ENCODE data around the gene CDC42SE2.

CDC42SE2 gene

GRCh38 chr5:131228646-131229045 lies 35.2 kb upstream of the CDC42SE2 start:
- no CpG with 5 or more reads among the region's 1 CpG for WGBS, 2 donors (ENCODE audit: extremely low coverage in 2 of 2, insufficient read length in 2 of 2, insufficient replicate concordance in 1 of 2)
- Histone ChIP-seq H3K4me2 (ENCODE audit: insufficient read depth, low read length, poor library complexity, severe bottlenecking) (no peak overlapping the region), H3K79me1 (ENCODE audit: low read depth, low read length) (no peaks in the 10 kb centered on the region), H2BK15ac (ENCODE audit: low read length) (no peak overlapping the region), H2BK5ac (ENCODE audit: low read length) (no peak overlapping the region), H2BK12ac (ENCODE audit: low read length) (no peak overlapping the region), H3K4me3 (ENCODE audit: low read length in 2 of 2) (no peak overlapping the region), H2AK5ac (ENCODE audit: low read depth, low read length) (no peak overlapping the region), H3K9me3 (replicated peaks in 1 of 2; ENCODE audit: control insufficient read depth in 2 of 2, insufficient read depth in 1 of 2, low read depth in 1 of 2, low read length in 2 of 2) (no peaks in the 10 kb centered on the region), H3K27ac (replicated peaks; ENCODE audit: low read length) (no peak overlapping the region), H3K27me3 (ENCODE audit: control insufficient read depth in 3 of 3, insufficient read depth in 3 of 3, low read depth in 1 of 3, low read length in 3 of 3) (no peaks in the 10 kb centered on the region), H3K4ac (ENCODE audit: low read length) (no peak overlapping the region), H3K4me1 (ENCODE audit: control insufficient read depth in 2 of 2, insufficient read depth in 1 of 2, low read depth in 1 of 2, low read length in 2 of 2) (no peaks in the 10 kb centered on the region), H3K36me3 (replicated peaks in 1 of 2; ENCODE audit: control insufficient read depth in 2 of 2, insufficient read depth in 2 of 2, low read length in 2 of 2) (no peaks in the 10 kb centered on the region), H4K8ac (ENCODE audit: low read depth, low read length) (no peak overlapping the region), H2AFZ (ENCODE audit: low read length) (no peak overlapping the region), H2BK120ac (ENCODE audit: low read depth, low read length) (no peak overlapping the region), H3K18ac (ENCODE audit: low read length) (no peak overlapping the region), H3K23ac (ENCODE audit: low read depth, low read length, poor library complexity) (no peak overlapping the region), H3K14ac (ENCODE audit: low read length) (no peak overlapping the region), H4K91ac (ENCODE audit: low read depth, low read length, poor library complexity) (no peak overlapping the region), H3K9ac (ENCODE audit: low read depth, low read length, poor library complexity) (no peak overlapping the region)
- DNase-seq (ENCODE audit: low spot score) = no peak

- Histone ChIP-seq H3K9me3 (replicated peaks in 1 of 2; ENCODE audit: control insufficient read depth in 2 of 2, insufficient read depth in 1 of 2, low read depth in 1 of 2, low read length in 2 of 2) (no peaks in the 10 kb centered on the region), H3K79me1 (ENCODE audit: low read depth, low read length) (no peaks in the 10 kb centered on the region), H4K91ac (ENCODE audit: low read depth, low read length, poor library complexity) (no peak overlapping the region), H2BK5ac (ENCODE audit: low read length) (no peak overlapping the region), H3K4me2 (ENCODE audit: insufficient read depth, low read length, poor library complexity, severe bottlenecking) (no peak overlapping the region), H2AFZ (ENCODE audit: low read length) (no peak overlapping the region), H3K18ac (ENCODE audit: low read length) (no peak overlapping the region), H2BK12ac (ENCODE audit: low read length) (no peak overlapping the region), H3K4ac (ENCODE audit: low read length) (no peak overlapping the region), H3K4me1 (ENCODE audit: control insufficient read depth in 2 of 2, insufficient read depth in 1 of 2, low read depth in 1 of 2, low read length in 2 of 2) (no peaks in the 10 kb centered on the region), H3K23ac (ENCODE audit: low read depth, low read length, poor library complexity) (no peak overlapping the region), H3K14ac (ENCODE audit: low read length) (no peak overlapping the region), H4K8ac (ENCODE audit: low read depth, low read length) (no peak overlapping the region), H3K27ac (replicated peaks; ENCODE audit: low read length) (no peak overlapping the region), H3K36me3 (replicated peaks in 1 of 2; ENCODE audit: control insufficient read depth in 2 of 2, insufficient read depth in 2 of 2, low read length in 2 of 2) (no peaks in the 10 kb centered on the region), H2BK120ac (ENCODE audit: low read depth, low read length) (no peak overlapping the region), H3K27me3 (ENCODE audit: control insufficient read depth in 3 of 3, insufficient read depth in 3 of 3, low read depth in 1 of 3, low read length in 3 of 3) (no peaks in the 10 kb centered on the region), H2AK5ac (ENCODE audit: low read depth, low read length) (no peak overlapping the region), H3K9ac (ENCODE audit: low read depth, low read length, poor library complexity) (no peak overlapping the region), H3K4me3 (ENCODE audit: low read length in 2 of 2) (no peak overlapping the region), H2BK15ac (ENCODE audit: low read length) (no peak overlapping the region)
- no CpG with 5 or more reads among the region's 4 CpGs for WGBS, 2 donors (ENCODE audit: extremely low coverage in 2 of 2, insufficient read length in 2 of 2, insufficient replicate concordance in 1 of 2)
- DNase-seq (ENCODE audit: low spot score) = no peak
These were observed 34.2 kb upstream of the CDC42SE2 start for GRCh38 chr5:131229623-131230022.

GRCh38 chr5:131230406-131230805 lies 33.4 kb upstream of the CDC42SE2 start:
- Histone ChIP-seq H3K9ac (ENCODE audit: low read depth, low read length, poor library complexity) (no peak overlapping the region), H4K8ac (ENCODE audit: low read depth, low read length) (no peak overlapping the region), H4K91ac (ENCODE audit: low read depth, low read length, poor library complexity) (no peak overlapping the region), H3K36me3 (replicated peaks in 1 of 2; ENCODE audit: control insufficient read depth in 2 of 2, insufficient read depth in 2 of 2, low read length in 2 of 2) (no peaks in the 10 kb centered on the region), H3K4me2 (ENCODE audit: insufficient read depth, low read length, poor library complexity, severe bottlenecking) (no peak overlapping the region), H3K27me3 (ENCODE audit: control insufficient read depth in 3 of 3, insufficient read depth in 3 of 3, low read depth in 1 of 3, low read length in 3 of 3) (no peaks in the 10 kb centered on the region), H2BK15ac (ENCODE audit: low read length) (no peak overlapping the region), H3K79me1 (ENCODE audit: low read depth, low read length) (no peaks in the 10 kb centered on the region), H3K14ac (ENCODE audit: low read length) (no peak overlapping the region), H2AK5ac (ENCODE audit: low read depth, low read length) (no peak overlapping the region), H2AFZ (ENCODE audit: low read length) (peak overlapping the region; percentile 65), H2BK120ac (ENCODE audit: low read depth, low read length) (no peak overlapping the region), H3K18ac (ENCODE audit: low read length) (no peak overlapping the region), H3K4me1 (ENCODE audit: control insufficient read depth in 2 of 2, insufficient read depth in 1 of 2, low read depth in 1 of 2, low read length in 2 of 2) (no peaks in the 10 kb centered on the region), H3K4me3 (ENCODE audit: low read length in 2 of 2) (no peak overlapping the region), H3K4ac (ENCODE audit: low read length) (no peak overlapping the region), H3K27ac (replicated peaks; ENCODE audit: low read length) (no peak overlapping the region), H2BK12ac (ENCODE audit: low read length) (no peak overlapping the region), H3K23ac (ENCODE audit: low read depth, low read length, poor library complexity) (no peak overlapping the region), H2BK5ac (ENCODE audit: low read length) (no peak overlapping the region), H3K9me3 (replicated peaks in 1 of 2; ENCODE audit: control insufficient read depth in 2 of 2, insufficient read depth in 1 of 2, low read depth in 1 of 2, low read length in 2 of 2) (no peaks in the 10 kb centered on the region)
- DNase-seq (ENCODE audit: low spot score) = no peak
- no CpG with 5 or more reads among the region's 5 CpGs for WGBS, 2 donors (ENCODE audit: extremely low coverage in 2 of 2, insufficient read length in 2 of 2, insufficient replicate concordance in 1 of 2)

- Histone ChIP-seq H3K4me2 (ENCODE audit: insufficient read depth, low read length, poor library complexity, severe bottlenecking) (no peak overlapping the region), H3K9ac (ENCODE audit: low read depth, low read length, poor library complexity) (no peak overlapping the region), H3K4me1 (ENCODE audit: control insufficient read depth in 2 of 2, insufficient read depth in 1 of 2, low read depth in 1 of 2, low read length in 2 of 2) (no peaks in the 10 kb centered on the region), H4K91ac (ENCODE audit: low read depth, low read length, poor library complexity) (no peak overlapping the region), H2BK12ac (ENCODE audit: low read length) (no peak overlapping the region), H3K27me3 (ENCODE audit: control insufficient read depth in 3 of 3, insufficient read depth in 3 of 3, low read depth in 1 of 3, low read length in 3 of 3) (no peaks in the 10 kb centered on the region), H2BK5ac (ENCODE audit: low read length) (no peak overlapping the region), H3K36me3 (replicated peaks in 1 of 2; ENCODE audit: control insufficient read depth in 2 of 2, insufficient read depth in 2 of 2, low read length in 2 of 2) (no peaks in the 10 kb centered on the region), H4K8ac (ENCODE audit: low read depth, low read length) (no peak overlapping the region), H3K14ac (ENCODE audit: low read length) (no peak overlapping the region), H3K18ac (ENCODE audit: low read length) (no peak overlapping the region), H2AFZ (ENCODE audit: low read length) (no peak overlapping the region), H3K4me3 (ENCODE audit: low read length in 2 of 2) (no peak overlapping the region), H3K23ac (ENCODE audit: low read depth, low read length, poor library complexity) (no peak overlapping the region), H3K27ac (replicated peaks; ENCODE audit: low read length) (no peak overlapping the region), H2BK120ac (ENCODE audit: low read depth, low read length) (no peak overlapping the region), H3K9me3 (replicated peaks in 1 of 2; ENCODE audit: control insufficient read depth in 2 of 2, insufficient read depth in 1 of 2, low read depth in 1 of 2, low read length in 2 of 2) (no peaks in the 10 kb centered on the region), H3K79me1 (ENCODE audit: low read depth, low read length) (no peaks in the 10 kb centered on the region), H2AK5ac (ENCODE audit: low read depth, low read length) (no peak overlapping the region), H2BK15ac (ENCODE audit: low read length) (no peak overlapping the region), H3K4ac (ENCODE audit: low read length) (no peak overlapping the region)
- no peak for DNase-seq (ENCODE audit: low spot score)
- no CpG with 5 or more reads among the region's 1 CpG for WGBS, 2 donors (ENCODE audit: extremely low coverage in 2 of 2, insufficient read length in 2 of 2, insufficient replicate concordance in 1 of 2)
These were observed 24.2 kb upstream of the CDC42SE2 start for GRCh38 chr5:131239686-131240085.
